Erythroblast (primary cell): ENCODE data around the gene CDK5RAP2.

Experiments
- GATA1 ChIP-seq: IDR thresholded peaks from 2 replicates; pipeline ENCODE4 v1.6.1; 2011; ENCODE audit warnings: low read depth, mild to moderate bottlenecking, control low read depth, low read length, moderate library complexity
- POLR2A ChIP-seq: IDR thresholded peaks from 2 replicates; pipeline ENCODE4 v1.6.1; 2011; ENCODE audit warnings: mild to moderate bottlenecking, low read length

DNA sequence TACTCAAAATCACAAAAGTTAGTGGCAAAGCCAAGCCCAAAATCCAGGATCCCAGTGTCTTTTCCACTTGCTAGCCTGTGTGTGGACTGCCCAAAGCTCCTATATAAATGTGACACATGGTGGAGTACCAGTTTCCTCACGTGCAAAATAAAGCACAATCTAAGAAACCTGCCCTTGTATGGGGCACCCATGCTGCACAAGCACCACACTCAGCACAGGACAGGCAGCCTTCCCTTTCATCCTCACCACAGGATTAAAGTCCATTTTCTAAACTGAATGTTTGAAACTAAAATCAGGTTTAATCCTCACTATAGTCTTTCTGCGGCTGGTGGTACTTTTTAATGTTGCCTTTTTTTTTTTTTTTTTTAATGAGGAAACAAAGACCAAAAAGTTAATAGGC, 5.5 kb downstream of the CDK5RAP2 start:
- TF ChIP-seq POLR2A = no peak
- no peak for TF ChIP-seq GATA1
